Chondrocyte (in vitro differentiated cells): ENCODE data around the gene JUP. TPM values are rescaled to one million over a fixed set of nuclear protein-coding genes. Genes with fewer than 3 reads are reported as not detected.

Source experiments
- DNase-seq: peaks from one replicate; pipeline ENCODE4 v3.0.0; 2021; ENCODE audit warnings: mixed read lengths, low spot score
- H3K27ac Mint-ChIP-seq: one replicate; pipeline ENCODE4 v1.8.0; 2021; ENCODE audit warnings: mild to moderate bottlenecking, moderate library complexity, mixed read lengths; ENCODE audit not compliant: unreplicated experiment
- H3K27me3 Mint-ChIP-seq: 2 replicates; pipeline ENCODE4 v1.8.0; 2021; ENCODE audit warnings: low read depth, mixed read lengths
- H3K36me3 Mint-ChIP-seq: 2 replicates; pipeline ENCODE4 v1.8.0; 2021; ENCODE audit warnings: low read depth, mixed read lengths
- H3K4me1 Mint-ChIP-seq: 2 replicates; pipeline ENCODE4 v1.8.0; 2021; ENCODE audit warnings: low read depth, mild to moderate bottlenecking, mixed read lengths
- H3K4me3 Mint-ChIP-seq: one replicate; pipeline ENCODE4 v1.8.0; 2021; ENCODE audit warnings: mild to moderate bottlenecking, moderate library complexity, mixed read lengths; ENCODE audit not compliant: unreplicated experiment
- H3K9me3 Mint-ChIP-seq: 2 replicates; pipeline ENCODE4 v1.8.0; 2021; ENCODE audit warnings: low read depth, mixed read lengths
- total RNA-seq: library from RNA; stranded (reverse); gene quantifications from 3 replicates; pipeline ENCODE4 v1.2.1, GENCODE V29; 2021
- TF ChIP-seq, protein P1 (sequence below): fragments of 200-600 bp; sonication (generic); IDR thresholded peaks from 2 replicates; pipeline ENCODE4 v1.5.0; 2021; ENCODE audit warnings: antibody characterized with exemption, mild to moderate bottlenecking, moderate library complexity

The JUP gene
- total RNA-seq, 1 donor from 2014 or later = 18.8 TPM

DNA sequence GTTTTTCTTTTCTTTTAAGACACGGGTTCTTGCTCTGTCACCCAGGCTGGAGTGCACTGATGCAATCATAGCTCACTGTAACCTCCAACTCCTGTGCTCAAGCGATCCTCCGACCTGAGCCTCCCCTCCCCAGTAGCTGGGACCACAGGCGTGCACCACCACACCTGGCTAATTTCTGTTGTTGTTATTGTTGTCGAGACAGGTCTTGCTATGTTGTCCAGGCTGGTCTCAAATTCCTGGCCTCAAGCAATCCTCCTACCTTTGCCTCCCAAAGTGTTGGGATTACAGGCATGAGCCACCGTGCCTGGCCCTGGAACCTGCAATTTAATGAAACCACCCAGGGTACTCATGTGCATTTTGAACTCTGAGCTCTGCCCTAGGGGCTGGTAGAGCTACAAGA is 24.1 kb downstream of the JUP start:
- H3K4me1 Mint-ChIP-seq = no peaks in the 10 kb centered on the region
- H3K4me3 Mint-ChIP-seq = no peak overlapping the region
- no peaks in the 10 kb centered on the region for H3K9me3 Mint-ChIP-seq
- H3K36me3 Mint-ChIP-seq = peaks cover 15% of the 10 kb centered on the region
- DNase-seq = no peak
- TF ChIP-seq, protein P1, sequence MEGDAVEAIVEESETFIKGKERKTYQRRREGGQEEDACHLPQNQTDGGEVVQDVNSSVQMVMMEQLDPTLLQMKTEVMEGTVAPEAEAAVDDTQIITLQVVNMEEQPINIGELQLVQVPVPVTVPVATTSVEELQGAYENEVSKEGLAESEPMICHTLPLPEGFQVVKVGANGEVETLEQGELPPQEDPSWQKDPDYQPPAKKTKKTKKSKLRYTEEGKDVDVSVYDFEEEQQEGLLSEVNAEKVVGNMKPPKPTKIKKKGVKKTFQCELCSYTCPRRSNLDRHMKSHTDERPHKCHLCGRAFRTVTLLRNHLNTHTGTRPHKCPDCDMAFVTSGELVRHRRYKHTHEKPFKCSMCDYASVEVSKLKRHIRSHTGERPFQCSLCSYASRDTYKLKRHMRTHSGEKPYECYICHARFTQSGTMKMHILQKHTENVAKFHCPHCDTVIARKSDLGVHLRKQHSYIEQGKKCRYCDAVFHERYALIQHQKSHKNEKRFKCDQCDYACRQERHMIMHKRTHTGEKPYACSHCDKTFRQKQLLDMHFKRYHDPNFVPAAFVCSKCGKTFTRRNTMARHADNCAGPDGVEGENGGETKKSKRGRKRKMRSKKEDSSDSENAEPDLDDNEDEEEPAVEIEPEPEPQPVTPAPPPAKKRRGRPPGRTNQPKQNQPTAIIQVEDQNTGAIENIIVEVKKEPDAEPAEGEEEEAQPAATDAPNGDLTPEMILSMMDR = no peak
- no peaks in the 10 kb centered on the region for H3K27me3 Mint-ChIP-seq
- H3K27ac Mint-ChIP-seq = no peak overlapping the region

DNA sequence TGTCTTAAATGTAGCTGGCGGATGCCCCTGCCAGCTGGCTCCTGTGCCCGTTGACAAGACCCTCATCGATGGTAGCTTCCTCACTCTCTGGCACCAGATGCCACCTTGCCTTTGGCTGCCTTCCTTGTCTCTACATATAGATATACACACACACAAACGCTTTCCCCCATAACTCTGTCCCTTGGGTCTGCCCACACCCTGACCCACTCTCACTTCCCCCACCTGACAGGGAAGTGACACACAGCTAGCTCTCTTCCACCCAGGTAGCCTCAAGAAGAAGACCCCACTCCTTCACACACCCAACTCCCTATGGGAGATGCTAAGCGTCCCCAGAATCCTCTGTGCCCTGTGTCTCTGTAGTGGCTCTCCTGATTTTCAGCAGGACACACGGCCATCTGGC is 25.6 kb downstream of the JUP start:
- H3K36me3 Mint-ChIP-seq = peaks cover 16% of the 10 kb centered on the region
- no peaks in the 10 kb centered on the region for H3K4me1 Mint-ChIP-seq
- no peaks in the 10 kb centered on the region for H3K27me3 Mint-ChIP-seq
- TF ChIP-seq, protein P1 = no peak
- DNase-seq = no peak
- H3K27ac Mint-ChIP-seq = no peak overlapping the region
- H3K4me3 Mint-ChIP-seq = no peak overlapping the region
- H3K9me3 Mint-ChIP-seq = no peaks in the 10 kb centered on the region

DNA sequence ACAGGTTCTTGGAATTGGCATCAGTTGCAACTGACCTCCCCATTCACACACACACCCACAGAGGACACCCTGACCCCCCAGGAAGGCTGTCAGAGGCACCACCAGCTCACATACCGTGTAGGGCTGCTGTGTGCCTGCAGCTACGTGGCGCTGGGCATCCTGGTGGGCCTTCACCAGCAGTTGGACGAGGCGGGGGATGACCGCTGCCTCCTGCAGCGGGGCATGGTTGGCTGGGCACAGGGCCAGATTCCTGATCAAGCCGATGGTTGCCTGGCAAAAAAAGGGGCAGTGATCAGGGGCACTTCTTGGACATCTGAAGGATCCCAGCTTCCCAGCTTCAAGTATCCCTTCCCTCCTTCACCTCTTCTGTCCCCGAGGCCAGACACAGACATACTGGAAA is 27.9 kb downstream of the JUP start:
- no peaks in the 10 kb centered on the region for H3K9me3 Mint-ChIP-seq
- TF ChIP-seq, protein P1 = no peak
- peaks cover 18% of the 10 kb centered on the region for H3K36me3 Mint-ChIP-seq
- no peak overlapping the region for H3K4me3 Mint-ChIP-seq
- H3K27me3 Mint-ChIP-seq = no peaks in the 10 kb centered on the region
- no peaks in the 10 kb centered on the region for H3K4me1 Mint-ChIP-seq
- no peak for DNase-seq
- no peak overlapping the region for H3K27ac Mint-ChIP-seq

DNA sequence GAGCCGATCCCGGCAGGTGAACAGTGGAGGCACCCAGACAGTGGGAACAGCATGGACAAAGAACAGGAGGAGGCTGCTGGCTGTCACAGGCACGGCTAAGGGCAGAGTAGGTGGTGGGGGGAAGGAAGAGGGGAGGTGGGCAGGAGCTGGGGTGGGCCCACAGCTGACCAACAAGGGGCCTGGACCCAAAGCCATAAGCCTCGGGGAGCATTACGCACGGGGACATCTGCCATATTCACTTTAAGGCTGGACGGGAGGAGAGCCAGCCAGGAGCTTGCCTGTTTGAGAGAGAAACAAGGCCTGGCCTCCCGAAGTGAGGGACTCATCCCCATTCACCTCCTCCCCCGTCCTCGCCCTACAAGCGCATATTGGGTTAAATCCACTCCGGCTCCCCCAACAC is 32.4 kb downstream of the JUP start:
- H3K27ac Mint-ChIP-seq = no peak overlapping the region
- no peaks in the 10 kb centered on the region for H3K27me3 Mint-ChIP-seq
- H3K36me3 Mint-ChIP-seq = peaks cover 10% of the 10 kb centered on the region
- TF ChIP-seq, protein P1 = no peak
- DNase-seq = no peak
- no peak overlapping the region for H3K4me3 Mint-ChIP-seq
- H3K9me3 Mint-ChIP-seq = no peaks in the 10 kb centered on the region
- H3K4me1 Mint-ChIP-seq = no peaks in the 10 kb centered on the region

DNA sequence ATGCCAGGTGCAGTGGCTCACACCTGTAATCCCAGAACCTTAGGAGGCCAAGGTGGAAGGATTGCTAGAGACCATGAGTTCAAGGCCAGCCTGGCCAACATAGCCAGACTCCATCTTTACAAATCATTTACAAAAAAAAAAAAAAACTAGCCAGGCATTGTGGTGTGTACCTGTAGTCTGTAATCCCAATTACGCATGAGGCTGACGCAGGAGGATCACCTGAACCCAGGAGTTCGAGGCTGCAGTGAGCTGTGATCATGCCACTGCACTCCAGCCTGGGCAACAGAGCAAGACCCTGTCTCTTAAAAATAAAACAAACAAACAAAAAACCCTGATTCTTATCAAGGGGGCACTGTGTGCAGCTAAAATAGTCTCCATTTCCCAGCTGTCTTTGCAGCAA is 35.2 kb downstream of the JUP start:
- no peaks in the 10 kb centered on the region for H3K4me1 Mint-ChIP-seq
- H3K27me3 Mint-ChIP-seq = peaks cover 4% of the 10 kb centered on the region
- no peak overlapping the region for H3K27ac Mint-ChIP-seq
- no peak for DNase-seq
- no peak overlapping the region for H3K4me3 Mint-ChIP-seq
- H3K36me3 Mint-ChIP-seq = peaks cover 4% of the 10 kb centered on the region
- no peaks in the 10 kb centered on the region for H3K9me3 Mint-ChIP-seq
- TF ChIP-seq, protein P1 = no peak
